Measurements from ENCODE around the gene SNX25. TPM values are rescaled to one million over a fixed set of nuclear protein-coding genes. Genes with fewer than 3 reads are reported as not detected.

The SNX25 gene
- total RNA-seq, 1 donor from 2014 or later, result 74.7 TPM

DNA sequence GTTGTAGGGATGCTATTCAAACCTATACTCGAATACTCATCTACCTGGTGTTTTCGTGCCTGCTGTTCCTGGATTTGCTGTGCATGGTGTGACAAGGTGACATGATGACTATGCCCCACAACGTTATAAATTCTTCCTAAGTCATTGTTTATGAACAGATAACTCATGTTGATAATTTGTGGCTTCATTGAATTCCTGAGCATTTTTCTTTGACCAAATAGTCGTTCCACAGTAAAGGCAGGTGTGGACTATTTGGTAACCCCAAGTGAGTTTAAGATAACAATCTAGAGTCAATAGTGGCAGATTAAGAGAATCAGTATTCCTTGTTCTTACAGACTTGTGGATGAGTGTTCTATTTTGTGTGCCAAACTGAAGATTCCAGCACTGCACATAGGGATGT is 59.9 kb downstream of the SNX25 start:
- no peak overlapping the region for H3K4me3 ChIP-seq
- H3K4me1 ChIP-seq, result no peaks in the 10 kb centered on the region
- intact Hi-C loops (cut with DNase I), result no loop called here
- ATAC-seq, result peak in 1 of 2 donors; percentile 9
- H3K9me3 ChIP-seq, result no peaks in the 10 kb centered on the region
- TF ChIP-seq CTCF (IDR thresholded peaks at IDR 0.05), result no peak
- H3K27me3 ChIP-seq (ENCODE audit: low read depth), result no peaks in the 10 kb centered on the region
- DNase-seq, result no peak
- peaks cover 19% of the 10 kb centered on the region for H3K36me3 ChIP-seq
- H3K27ac ChIP-seq, result no peak overlapping the region

DNA sequence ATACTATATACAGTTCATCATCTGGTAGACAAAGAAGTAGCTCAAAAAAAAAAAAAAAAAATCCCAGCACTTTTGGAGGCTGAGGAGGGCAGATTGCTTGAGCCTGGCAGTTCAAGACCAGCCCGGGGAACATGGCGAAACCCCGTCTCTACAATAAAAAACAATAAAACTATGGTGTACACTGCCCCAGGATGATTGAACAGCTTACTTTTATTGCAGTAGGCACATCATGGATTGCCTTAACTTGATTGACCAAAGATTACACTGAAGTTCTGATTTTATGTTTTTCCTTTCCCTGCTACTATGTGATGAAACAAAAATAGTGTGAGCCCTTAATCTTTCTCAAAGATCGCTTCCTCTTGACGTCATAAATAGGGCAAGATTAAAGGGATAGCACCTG is 60.6 kb downstream of the SNX25 start:
- intact Hi-C loops (cut with DNase I), result no loop called here
- Histone ChIP-seq H3K4me3 (no peak overlapping the region), H3K27ac (no peak overlapping the region), H3K36me3 (peaks cover 15% of the 10 kb centered on the region), H3K9me3 (no peaks in the 10 kb centered on the region), H3K4me1 (no peaks in the 10 kb centered on the region), H3K27me3 (ENCODE audit: low read depth) (no peaks in the 10 kb centered on the region)
- ATAC-seq (no peak), DNase-seq (no peak)
- no peak for TF ChIP-seq CTCF (IDR thresholded peaks at IDR 0.05)

DNA sequence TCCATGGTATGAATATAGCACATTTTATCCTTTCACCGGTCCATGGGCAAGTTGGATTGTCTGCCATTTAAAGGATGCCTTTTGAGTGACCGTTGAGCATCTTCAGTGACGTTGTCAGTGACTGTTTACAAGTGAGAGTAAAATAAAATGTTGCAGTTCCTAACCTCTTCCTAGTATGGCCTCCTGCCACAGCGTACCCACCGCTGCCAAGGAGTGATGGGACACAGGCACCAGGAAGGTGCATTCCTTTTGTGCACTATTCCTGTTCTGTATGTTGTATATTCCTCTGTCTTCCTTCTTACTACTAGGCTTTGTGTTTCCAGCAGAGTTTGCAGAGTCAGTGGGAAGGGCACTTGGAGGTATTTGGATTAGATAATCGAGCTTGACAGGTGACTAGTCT is 61.5 kb downstream of the SNX25 start:
- H3K27me3 ChIP-seq (ENCODE audit: low read depth), result no peaks in the 10 kb centered on the region
- H3K27ac ChIP-seq, result no peak overlapping the region
- no peak for TF ChIP-seq CTCF (IDR thresholded peaks at IDR 0.05)
- no peaks in the 10 kb centered on the region for H3K4me1 ChIP-seq
- H3K36me3 ChIP-seq, result peaks cover 15% of the 10 kb centered on the region
- H3K9me3 ChIP-seq, result no peaks in the 10 kb centered on the region
- H3K4me3 ChIP-seq, result no peak overlapping the region
- no peak for DNase-seq
- intact Hi-C loops (cut with DNase I), result no loop called here
- ATAC-seq, result no peak

GRCh38 chr4:185272245-185272644 is 62.8 kb downstream of the SNX25 start:
- H3K9me3 ChIP-seq, result no peaks in the 10 kb centered on the region
- DNase-seq (no peak), ATAC-seq (peak; percentile 40 to 41)
- intact Hi-C loops (cut with DNase I), result no loop called here
- no peak overlapping the region for H3K4me3 ChIP-seq
- H3K36me3 ChIP-seq, result peaks cover 9% of the 10 kb centered on the region
- no peak for TF ChIP-seq CTCF (IDR thresholded peaks at IDR 0.05)
- H3K27ac ChIP-seq, result no peak overlapping the region
- no peaks in the 10 kb centered on the region for H3K27me3 ChIP-seq (ENCODE audit: low read depth)
- H3K4me1 ChIP-seq, result no peaks in the 10 kb centered on the region

DNA sequence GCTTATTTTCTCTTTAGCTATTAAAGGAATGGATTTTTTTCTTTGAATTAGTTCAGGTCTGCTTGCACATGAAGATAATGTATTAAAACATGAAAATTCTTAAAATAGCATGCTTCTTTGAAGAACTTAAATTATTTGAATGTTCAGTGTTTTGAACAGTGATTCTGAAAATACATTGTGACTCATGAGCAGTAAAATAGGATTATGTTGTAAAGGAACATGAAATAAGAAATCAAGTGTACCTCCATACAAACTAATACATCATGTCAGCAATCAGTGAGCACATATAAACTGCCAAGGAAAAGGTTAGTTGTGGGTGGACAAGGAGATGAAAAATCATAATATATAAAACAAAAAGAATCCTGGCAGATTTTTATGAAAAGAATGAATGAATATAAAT is 66.1 kb downstream of the SNX25 start:
- H3K27ac ChIP-seq, result no peak overlapping the region
- H3K36me3 ChIP-seq, result no peaks in the 10 kb centered on the region
- ATAC-seq (no peak), DNase-seq (no peak)
- H3K4me3 ChIP-seq, result no peak overlapping the region
- TF ChIP-seq CTCF (IDR thresholded peaks at IDR 0.05), result no peak
- intact Hi-C loops (cut with DNase I), result no loop called here
- H3K9me3 ChIP-seq, result no peaks in the 10 kb centered on the region
- no peaks in the 10 kb centered on the region for H3K4me1 ChIP-seq
- no peaks in the 10 kb centered on the region for H3K27me3 ChIP-seq (ENCODE audit: low read depth)

DNA sequence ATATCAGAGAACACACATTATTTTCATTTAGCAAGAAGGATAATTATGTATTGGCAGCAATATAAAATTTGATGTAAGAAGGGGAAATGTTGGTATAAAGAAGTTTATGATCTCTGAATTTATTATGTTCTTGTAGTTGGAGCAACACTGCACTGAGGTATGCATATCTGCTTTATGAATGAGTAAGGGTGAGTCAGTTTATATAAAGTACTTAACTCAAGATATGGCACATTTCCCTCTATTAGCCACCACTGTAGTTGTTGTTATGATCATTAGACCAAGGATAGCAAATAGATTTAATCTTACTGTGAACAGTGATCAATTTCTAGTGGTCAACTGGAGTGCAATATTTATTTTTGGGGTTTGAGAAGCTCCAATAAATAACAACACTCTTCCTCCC is 66.6 kb downstream of the SNX25 start:
- H3K4me3 ChIP-seq, result no peak overlapping the region
- no peaks in the 10 kb centered on the region for H3K36me3 ChIP-seq
- DNase-seq (no peak), ATAC-seq (peak in 1 of 2 donors; percentile 40)
- intact Hi-C loops (cut with DNase I), result no loop called here
- TF ChIP-seq CTCF (IDR thresholded peaks at IDR 0.05), result no peak
- H3K27me3 ChIP-seq (ENCODE audit: low read depth), result no peaks in the 10 kb centered on the region
- no peak overlapping the region for H3K27ac ChIP-seq
- H3K4me1 ChIP-seq, result no peaks in the 10 kb centered on the region
- H3K9me3 ChIP-seq, result no peaks in the 10 kb centered on the region

Data from lower lobe of right lung (tissue), 2 donors.